Karpas-422 (cell line): ENCODE results near the gene COA8. TPM values are rescaled to one million over a fixed set of nuclear protein-coding genes. Genes with fewer than 3 reads are reported as not detected.

ENCODE experiments used
- DNase-seq: peaks from one replicate; pipeline ENCODE4 v3.0.0-alpha.2; 2015
- H2AFZ ChIP-seq: fragments of 200-600 bp; sonication (generic); 2 replicates; pipeline ENCODE4 v1.6.1; 2014; ENCODE audit warnings: antibody characterized with exemption, low read length, mixed read lengths
- H3K27ac ChIP-seq: fragments of 200-600 bp; sonication (generic); 2 replicates; pipeline ENCODE4 v1.5.1; 2014; ENCODE audit warnings: mild to moderate bottlenecking, low read length, moderate library complexity
- H3K27me3 ChIP-seq: fragments of 200-600 bp; sonication (generic); 2 replicates; pipeline ENCODE4 v1.6.1; 2014; ENCODE audit warnings: low read length, mixed read lengths
- H3K36me3 ChIP-seq: fragments of 200-600 bp; sonication (generic); 2 replicates; pipeline ENCODE4 v1.6.1; 2014; ENCODE audit warnings: low read length, mixed read lengths; ENCODE audit not compliant: insufficient read depth
- H3K4me1 ChIP-seq: fragments of 200-600 bp; sonication (generic); 2 replicates; pipeline ENCODE4 v1.6.1; 2014; ENCODE audit warnings: mild to moderate bottlenecking, low read length, mixed read lengths
- H3K4me2 ChIP-seq: fragments of 200-600 bp; sonication (generic); 2 replicates; pipeline ENCODE4 v1.6.1; 2014; ENCODE audit warnings: low read length, low read depth, mild to moderate bottlenecking; ENCODE audit not compliant: poor library complexity, severe bottlenecking
- H3K4me3 ChIP-seq: fragments of 200-600 bp; sonication (generic); 2 replicates; pipeline ENCODE4 v1.5.1; 2014; ENCODE audit warnings: mild to moderate bottlenecking, antibody characterized with exemption, low read length, mixed read lengths
- H3K79me2 ChIP-seq: fragments of 200-600 bp; sonication (generic); 2 replicates; pipeline ENCODE4 v1.6.1; 2014; ENCODE audit warnings: mild to moderate bottlenecking, low read length, mixed read lengths
- H3K9ac ChIP-seq: fragments of 200-600 bp; sonication (generic); 2 replicates; pipeline ENCODE4 v1.6.0; 2014; ENCODE audit warnings: low read length
- H3K9me2 ChIP-seq: fragments of 200-600 bp; sonication (generic), shearing (Covaris generic); replicated peaks from 2 replicates; pipeline ENCODE4 v1.6.0; 2014; ENCODE audit warnings: mild to moderate bottlenecking, low read length, moderate library complexity; ENCODE audit not compliant: insufficient read depth
- H3K9me3 ChIP-seq: fragments of 300-700, 200-600 bp; sonication (generic); 2 replicates; pipeline ENCODE4 v1.6.1; 2014; ENCODE audit warnings: low read length, mixed read lengths
- H4K20me1 ChIP-seq: fragments of 200-600 bp; sonication (generic); 2 replicates; pipeline ENCODE4 v1.6.1; 2014; ENCODE audit warnings: mild to moderate bottlenecking, antibody characterized with exemption, low read length, low read depth; ENCODE audit not compliant: insufficient read depth
- total RNA-seq: library from RNA; depleted of rRNA; stranded (reverse); fragments of >200 nt; shearing (Covaris generic); gene quantifications from 2 replicates; pipeline ENCODE4 v1.2.3, GENCODE V29; 2014; ENCODE audit warnings: low replicate concordance

The COA8 gene
- total RNA-seq, 1 experiment from 2014 or later: 62.9 TPM

DNA sequence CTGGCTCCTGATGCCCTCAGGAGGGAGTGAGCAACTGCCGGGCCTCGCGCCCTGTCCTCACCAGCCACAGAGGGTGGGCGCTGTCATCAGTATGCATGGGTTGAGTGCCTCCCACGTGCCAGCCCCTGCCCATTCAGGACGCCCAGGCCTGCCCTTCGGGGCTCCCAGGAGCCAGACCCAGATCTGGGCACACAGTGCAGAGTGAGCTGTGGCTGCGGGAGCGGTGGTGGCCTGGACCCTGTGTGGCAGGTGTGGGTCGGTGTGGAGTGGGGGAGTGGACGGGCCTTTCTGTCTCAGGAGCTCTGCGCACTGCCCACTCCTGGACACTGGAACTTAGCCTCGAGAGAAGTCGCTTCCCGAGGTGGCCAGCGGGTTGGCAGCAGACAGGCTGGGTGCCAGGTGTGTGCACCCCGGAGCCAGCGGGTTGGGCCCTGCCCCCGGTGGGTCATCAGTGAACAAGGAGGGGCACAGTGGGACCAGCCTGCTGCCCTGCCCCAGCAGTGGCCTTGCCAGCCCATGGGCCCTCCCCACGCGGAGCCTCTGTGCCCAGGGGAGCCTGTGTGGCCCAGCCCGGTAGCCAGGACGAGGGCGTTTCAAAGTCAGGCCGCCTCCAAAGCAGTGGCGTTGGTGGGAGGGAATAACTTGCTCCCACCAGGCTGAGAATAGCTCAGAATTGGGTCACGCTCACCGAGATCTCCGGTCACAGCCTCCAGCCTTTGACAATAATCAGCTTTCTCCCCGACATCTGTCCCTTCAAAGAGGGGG is 24.3 kb upstream of the COA8 start:
- no peak overlapping the region for H3K4me2 ChIP-seq
- no peaks in the 10 kb centered on the region for H3K9me3 ChIP-seq
- H3K9ac ChIP-seq: no peak overlapping the region
- H4K20me1 ChIP-seq: peaks cover 30% of the 10 kb centered on the region; the same call in 1 of the 2 replicates
- peaks cover 10% of the 10 kb centered on the region for H3K4me1 ChIP-seq
- no peak overlapping the region for H3K4me3 ChIP-seq
- no peaks in the 10 kb centered on the region for H3K9me2 ChIP-seq
- no peak overlapping the region for H2AFZ ChIP-seq
- no peak overlapping the region for H3K27ac ChIP-seq
- DNase-seq: peak; percentile 49
- H3K36me3 ChIP-seq: no peaks in the 10 kb centered on the region
- no peaks in the 10 kb centered on the region for H3K27me3 ChIP-seq
- H3K79me2 ChIP-seq: no peaks in the 10 kb centered on the region

GRCh38 chr14:103539056-103539825 is 23.5 kb upstream of the COA8 start:
- no peaks in the 10 kb centered on the region for H3K36me3 ChIP-seq
- no peaks in the 10 kb centered on the region for H3K79me2 ChIP-seq
- H3K4me3 ChIP-seq: no peak overlapping the region
- no peak overlapping the region for H2AFZ ChIP-seq
- no peak overlapping the region for H3K4me2 ChIP-seq
- no peaks in the 10 kb centered on the region for H3K9me3 ChIP-seq
- peaks cover 10% of the 10 kb centered on the region for H3K4me1 ChIP-seq
- DNase-seq: peak; percentile 80
- H3K27ac ChIP-seq: no peak overlapping the region
- H3K9ac ChIP-seq: no peak overlapping the region
- no peaks in the 10 kb centered on the region for H3K9me2 ChIP-seq
- H4K20me1 ChIP-seq: peaks cover 30% of the 10 kb centered on the region; the same call in 1 of the 2 replicates
- no peaks in the 10 kb centered on the region for H3K27me3 ChIP-seq

- no peaks in the 10 kb centered on the region for H3K27me3 ChIP-seq
- no peaks in the 10 kb centered on the region for H3K9me2 ChIP-seq
- H3K4me1 ChIP-seq: peaks cover 10% of the 10 kb centered on the region
- H3K27ac ChIP-seq: no peak overlapping the region
- no peak overlapping the region for H3K9ac ChIP-seq
- H3K9me3 ChIP-seq: no peaks in the 10 kb centered on the region
- H3K79me2 ChIP-seq: no peaks in the 10 kb centered on the region
- no peaks in the 10 kb centered on the region for H3K36me3 ChIP-seq
- peaks cover 35% of the 10 kb centered on the region; the same call in 1 of the 2 replicates for H4K20me1 ChIP-seq
- no peak overlapping the region for H2AFZ ChIP-seq
- no peak overlapping the region for H3K4me2 ChIP-seq
- no peak overlapping the region for H3K4me3 ChIP-seq
- no peak for DNase-seq
Measured at GRCh38 chr14:103540821-103541708, 21.7 kb upstream of the COA8 start.

DNA sequence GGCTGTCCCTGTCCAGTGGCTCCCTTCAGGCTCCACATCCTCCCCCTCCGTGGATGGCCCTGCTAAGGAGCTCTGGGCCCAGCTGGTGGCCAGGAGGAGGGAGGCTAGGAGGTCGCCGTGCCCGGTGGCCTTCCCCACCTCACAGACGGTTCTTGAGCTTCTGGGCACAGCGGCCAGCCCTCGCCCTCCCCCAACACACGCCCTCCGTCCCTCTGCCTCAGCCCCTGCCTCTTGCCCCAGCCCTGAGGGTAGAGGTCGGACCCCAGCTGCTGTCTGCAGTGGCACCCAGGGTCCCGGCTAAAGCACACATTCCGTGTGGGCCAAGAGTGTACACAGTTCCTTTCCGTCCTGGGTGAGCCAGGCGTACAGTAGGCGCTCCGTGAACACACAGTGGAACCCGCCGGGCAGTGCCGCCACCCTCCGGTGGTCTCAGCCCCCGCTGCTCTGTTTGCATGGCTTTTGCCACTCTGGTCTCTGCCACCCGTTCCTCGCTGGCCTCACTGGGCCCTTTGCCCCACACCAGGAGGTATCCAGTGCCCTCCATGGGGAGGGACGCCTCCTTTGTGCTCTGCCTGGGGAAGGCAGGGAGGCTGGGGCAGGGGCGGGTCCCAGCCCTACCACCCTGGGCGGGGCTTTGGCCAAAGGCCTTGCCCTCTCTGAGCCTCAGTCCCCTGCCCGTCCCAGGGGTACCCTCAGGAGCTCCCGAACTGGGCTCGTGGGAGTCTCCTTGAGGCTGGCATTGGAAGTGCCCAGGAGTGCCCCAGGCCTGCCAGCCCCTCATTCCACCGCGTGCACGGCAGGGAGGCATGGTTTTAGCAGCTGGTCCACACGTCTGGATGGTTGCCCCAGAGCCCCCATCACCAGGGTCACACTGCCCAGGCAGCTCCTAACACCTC is 20.8 kb upstream of the COA8 start:
- peaks cover 10% of the 10 kb centered on the region for H3K4me1 ChIP-seq
- no peak overlapping the region for H3K4me3 ChIP-seq
- H4K20me1 ChIP-seq: peaks cover 37% of the 10 kb centered on the region; the same call in 1 of the 2 replicates
- H3K9me2 ChIP-seq: no peaks in the 10 kb centered on the region
- H3K36me3 ChIP-seq: no peaks in the 10 kb centered on the region
- H2AFZ ChIP-seq: no peak overlapping the region
- H3K9me3 ChIP-seq: no peaks in the 10 kb centered on the region
- no peak overlapping the region for H3K4me2 ChIP-seq
- H3K9ac ChIP-seq: no peak overlapping the region
- no peaks in the 10 kb centered on the region for H3K79me2 ChIP-seq
- DNase-seq: no peak
- H3K27ac ChIP-seq: no peak overlapping the region
- H3K27me3 ChIP-seq: no peaks in the 10 kb centered on the region

GRCh38 chr14:103542605-103543088 is 20.1 kb upstream of the COA8 start:
- Histone ChIP-seq H2AFZ (no peak overlapping the region), H4K20me1 (peaks cover 37% of the 10 kb centered on the region; the same call in 1 of the 2 replicates), H3K9ac (no peak overlapping the region), H3K4me1 (peaks cover 10% of the 10 kb centered on the region), H3K27me3 (no peaks in the 10 kb centered on the region), H3K9me3 (no peaks in the 10 kb centered on the region), H3K4me3 (no peak overlapping the region), H3K27ac (no peak overlapping the region), H3K4me2 (no peak overlapping the region), H3K36me3 (no peaks in the 10 kb centered on the region), H3K9me2 (no peaks in the 10 kb centered on the region), H3K79me2 (no peaks in the 10 kb centered on the region)
- DNase-seq: no peak

DNA sequence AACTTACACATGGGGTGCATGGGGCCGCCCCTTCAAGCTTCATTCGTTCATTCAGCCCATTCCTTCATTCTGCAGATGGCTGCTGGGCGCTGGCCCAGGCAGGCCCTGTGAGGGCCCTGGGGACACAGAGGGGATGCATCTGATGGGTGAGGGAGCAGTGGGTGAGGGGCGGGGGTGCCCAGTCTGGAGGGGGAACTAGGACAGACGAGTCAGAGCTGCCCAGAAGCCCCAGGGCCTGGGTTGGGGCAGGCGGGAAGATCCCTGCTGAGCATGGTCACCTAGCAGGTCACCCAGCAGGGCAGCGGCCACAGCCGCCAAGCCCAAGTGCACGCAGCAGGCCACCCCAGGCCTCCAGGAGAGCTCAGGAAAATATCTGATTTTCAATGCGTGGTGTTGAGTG is 19.6 kb upstream of the COA8 start:
- DNase-seq: no peak
- Histone ChIP-seq H4K20me1 (peaks cover 35% of the 10 kb centered on the region; the same call in 1 of the 2 replicates), H3K36me3 (no peaks in the 10 kb centered on the region), H3K4me3 (no peak overlapping the region), H2AFZ (no peak overlapping the region), H3K9ac (no peak overlapping the region), H3K4me2 (no peak overlapping the region), H3K9me2 (no peaks in the 10 kb centered on the region), H3K79me2 (no peaks in the 10 kb centered on the region), H3K9me3 (no peaks in the 10 kb centered on the region), H3K27me3 (no peaks in the 10 kb centered on the region), H3K4me1 (peaks cover 10% of the 10 kb centered on the region), H3K27ac (no peak overlapping the region)

DNA sequence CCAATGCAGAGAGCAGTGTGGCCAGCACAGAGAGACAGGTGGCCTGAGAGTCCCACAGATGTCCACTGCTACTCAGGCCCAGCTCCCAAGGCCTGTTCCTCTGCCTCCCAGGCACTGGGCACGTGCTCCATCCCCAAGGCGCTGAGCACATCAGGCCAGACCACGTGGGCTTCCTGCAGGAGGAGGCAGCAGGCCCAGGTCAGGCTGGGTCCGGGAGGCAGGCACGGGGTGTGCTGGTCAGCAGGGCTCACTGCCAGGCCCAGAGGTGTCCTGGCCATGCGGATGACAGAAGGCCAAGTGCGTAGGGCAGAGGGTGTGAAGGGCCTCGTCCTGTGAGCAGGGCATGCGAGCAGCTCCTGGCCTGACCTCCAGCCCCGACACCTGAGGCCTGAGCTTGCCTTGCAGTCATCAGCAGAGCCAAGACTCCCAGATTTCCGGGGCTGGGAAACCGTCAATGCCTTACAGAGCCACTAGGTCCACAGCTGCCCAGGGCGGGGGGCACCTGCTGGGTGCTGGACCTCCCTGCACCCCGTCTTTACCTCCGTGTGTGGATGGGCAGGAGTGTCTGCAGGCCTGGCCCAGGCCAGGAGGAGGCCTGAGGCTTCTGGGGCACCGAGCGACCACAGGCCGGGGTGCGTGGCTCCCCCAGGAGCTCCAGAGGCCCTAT is 18.9 kb upstream of the COA8 start:
- Histone ChIP-seq H4K20me1 (peaks cover 30% of the 10 kb centered on the region; the same call in 1 of the 2 replicates), H3K4me1 (peaks cover 10% of the 10 kb centered on the region), H3K4me3 (no peak overlapping the region), H3K36me3 (no peaks in the 10 kb centered on the region), H3K79me2 (no peaks in the 10 kb centered on the region), H3K27ac (no peak overlapping the region), H3K27me3 (no peaks in the 10 kb centered on the region), H3K9ac (no peak overlapping the region), H3K9me2 (no peaks in the 10 kb centered on the region), H3K9me3 (no peaks in the 10 kb centered on the region), H3K4me2 (no peak overlapping the region), H2AFZ (no peak overlapping the region)
- DNase-seq: no peak
